Progenitor cell of endocrine pancreas (in vitro differentiated cells): Measurements from ENCODE around the gene SMYD5. TPM values are rescaled to one million over a fixed set of nuclear protein-coding genes. Genes with fewer than 3 reads are reported as not detected.
"Not testable (repeated sequence)": the region's sequence is repeated elsewhere in the genome, so short reads cannot be mapped to it uniquely, and the experiment has no call there.

Experiments
- DNase-seq: peaks from one replicate; pipeline ENCODE4 v3.0.0; 2021; ENCODE audit warnings: low spot score; ENCODE audit not compliant: unreplicated experiment
- H3K27ac Mint-ChIP-seq: 2 replicates; pipeline ENCODE4 v1.8.0; 2021; ENCODE audit warnings: mild to moderate bottlenecking, moderate library complexity, mixed read lengths
- H3K27me3 Mint-ChIP-seq: 2 replicates; pipeline ENCODE4 v1.8.0; 2021; ENCODE audit warnings: mixed read lengths
- H3K36me3 Mint-ChIP-seq: 2 replicates; pipeline ENCODE4 v1.8.0; 2022; ENCODE audit warnings: mixed read lengths; ENCODE audit not compliant: insufficient read depth
- H3K4me1 Mint-ChIP-seq: 2 replicates; pipeline ENCODE4 v1.8.0; 2021; ENCODE audit warnings: low read depth, mixed read lengths
- H3K4me3 Mint-ChIP-seq: 2 replicates; pipeline ENCODE4 v1.8.0; 2021; ENCODE audit warnings: low read depth, mild to moderate bottlenecking, moderate library complexity, mixed read lengths
- H3K9me3 Mint-ChIP-seq: 2 replicates; pipeline ENCODE4 v1.8.0; 2021; ENCODE audit warnings: low read depth, mixed read lengths
- CTCF ChIP-seq: fragments of 200-600 bp; sonication (generic); IDR thresholded peaks from one replicate; pipeline ENCODE4 v1.5.0; 2021; ENCODE audit warnings: antibody characterized with exemption, mild to moderate bottlenecking; ENCODE audit not compliant: unreplicated experiment
- long read RNA-seq: library from polyadenylated mRNA; unstranded; transcript quantifications from one replicate; pipeline ENCODE4 v2.0.0, GENCODE V29; 2020
- total RNA-seq: library from RNA; stranded (reverse); gene quantifications from 2 replicates; pipeline ENCODE4 v1.2.1, GENCODE V29; 2021

SMYD5 gene
- total RNA-seq = 30.2 and 32.7 TPM in 2 replicates
- long read RNA-seq, partial matches to known transcripts = 0 of 4 reads
- long read RNA-seq, other reads (novel, unspliced or antisense) = 1 of 4 reads

DNA sequence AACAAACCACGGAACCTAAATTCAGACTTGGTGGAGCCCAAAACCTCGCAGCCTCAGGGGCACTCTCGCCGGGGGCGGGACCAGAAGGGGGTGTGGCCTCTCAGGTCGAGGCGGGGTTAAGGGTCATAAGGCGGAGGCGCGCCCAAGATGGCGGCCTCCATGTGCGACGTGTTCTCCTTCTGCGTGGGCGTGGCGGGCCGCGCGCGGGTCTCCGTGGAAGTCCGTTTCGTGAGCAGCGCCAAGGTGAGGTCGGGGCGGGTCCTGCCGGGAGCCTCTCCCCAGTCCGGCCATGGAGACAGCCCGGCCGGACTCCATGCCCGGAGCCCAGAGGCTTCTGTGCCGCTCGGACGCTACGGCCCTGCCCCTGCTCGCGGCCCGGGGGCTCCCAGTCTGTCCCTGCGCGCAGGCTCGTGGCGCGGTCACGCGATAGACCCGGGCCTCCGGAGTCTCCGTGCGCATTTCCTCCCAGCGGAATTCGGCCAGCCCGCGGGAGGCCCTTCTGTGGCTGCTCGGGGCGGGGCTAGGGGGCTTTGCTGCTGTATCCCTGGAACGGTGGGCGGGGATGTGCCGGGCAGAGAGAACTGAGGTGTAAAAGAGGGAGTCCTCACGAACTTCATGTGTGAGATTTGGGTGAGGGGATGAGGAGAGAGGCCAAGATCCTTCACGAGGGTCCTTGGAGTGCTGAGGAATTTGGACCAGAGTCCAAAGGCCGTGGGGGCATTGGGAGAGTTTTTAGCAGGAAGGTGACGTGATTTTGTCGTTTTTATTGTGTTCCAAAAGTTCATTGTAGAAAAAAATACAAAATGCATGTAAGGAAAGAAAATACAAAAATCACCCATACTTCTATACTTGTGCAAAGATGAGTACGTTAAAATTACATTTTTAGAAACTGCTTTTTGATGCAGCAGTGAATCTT lies at the start of gene SMYD5:
TSS of gene SMYD5 (plus strand) at position 126 of the 916 bp plus-strand sequence. CDS start at position 148, 22 bp downstream.
- H3K4me1 Mint-ChIP-seq = peaks cover 22% of the 10 kb centered on the region
- peak within 1 kb of the TSS; percentile 95 for H3K27ac Mint-ChIP-seq
- H3K27me3 Mint-ChIP-seq = peaks cover 11% of the 10 kb centered on the region
- peak; percentile 75 for DNase-seq
- no peaks in the 10 kb centered on the region for H3K36me3 Mint-ChIP-seq
- no peaks in the 10 kb centered on the region for H3K9me3 Mint-ChIP-seq
- no peak for TF ChIP-seq CTCF
- peak within 1 kb of the TSS; percentile 89 for H3K4me3 Mint-ChIP-seq

DNA sequence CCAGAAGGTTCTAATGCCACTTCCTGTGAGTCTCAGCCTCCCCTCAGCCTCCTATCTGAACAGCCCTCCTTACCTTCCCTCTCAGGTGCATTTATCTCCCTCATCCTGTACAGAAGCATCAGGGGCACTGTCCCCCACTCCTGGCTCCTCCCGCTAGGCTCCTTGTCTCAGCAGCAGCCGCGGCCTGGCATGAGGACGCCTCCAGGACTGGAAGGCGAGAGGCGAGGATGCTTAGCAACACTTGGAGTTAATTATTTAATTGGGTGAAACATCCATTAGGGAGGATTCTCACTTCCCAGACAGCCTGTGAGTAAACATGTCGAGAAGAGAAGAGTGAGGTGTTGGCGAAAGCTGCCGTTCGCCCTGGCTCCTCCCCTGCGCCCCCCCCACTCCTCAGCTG lies 48.1 kb upstream of the SMYD5 start:
- H3K36me3 Mint-ChIP-seq, H3K27ac Mint-ChIP-seq, H3K27me3 Mint-ChIP-seq, DNase-seq, H3K4me3 Mint-ChIP-seq, H3K9me3 Mint-ChIP-seq, H3K4me1 Mint-ChIP-seq: not testable (repeated sequence)

DNA sequence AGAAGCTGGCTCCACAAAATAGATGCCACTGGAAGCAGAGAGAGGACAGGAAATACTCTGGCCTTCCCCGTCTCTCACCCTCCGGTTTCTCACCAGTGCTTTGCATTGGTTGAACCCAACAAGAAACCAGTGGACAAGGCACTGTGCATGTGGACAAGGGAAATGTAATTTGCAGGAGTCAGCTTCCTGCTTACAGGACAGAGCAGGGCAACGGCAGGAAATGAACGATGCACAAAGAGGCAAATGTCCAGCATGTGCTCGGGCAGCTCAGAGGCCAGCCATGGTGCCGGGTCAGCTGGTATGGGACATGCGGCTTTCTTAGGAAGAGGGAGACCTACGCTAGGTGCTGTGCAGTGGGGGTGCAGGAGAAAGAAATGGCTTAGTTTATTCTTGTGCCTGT lies 47.2 kb upstream of the SMYD5 start:
- not testable (repeated sequence) for DNase-seq, H3K4me1 Mint-ChIP-seq, H3K27me3 Mint-ChIP-seq, H3K4me3 Mint-ChIP-seq, H3K36me3 Mint-ChIP-seq, H3K9me3 Mint-ChIP-seq, H3K27ac Mint-ChIP-seq

GRCh38 chr2:73168348-73168747 lies 45.7 kb upstream of the SMYD5 start:
- not testable (repeated sequence) for H3K4me3 Mint-ChIP-seq, H3K27ac Mint-ChIP-seq, H3K36me3 Mint-ChIP-seq, DNase-seq, H3K9me3 Mint-ChIP-seq, H3K4me1 Mint-ChIP-seq
- H3K27me3 Mint-ChIP-seq = peaks cover 12% of the 10 kb centered on the region

- H3K27ac Mint-ChIP-seq, H3K9me3 Mint-ChIP-seq, H3K4me1 Mint-ChIP-seq, DNase-seq, H3K36me3 Mint-ChIP-seq, H3K4me3 Mint-ChIP-seq: not testable (repeated sequence)
- peaks cover 31% of the 10 kb centered on the region for H3K27me3 Mint-ChIP-seq
Measured at GRCh38 chr2:73170341-73170740, 43.7 kb upstream of the SMYD5 start.

GRCh38 chr2:73172963-73173362 lies 41.1 kb upstream of the SMYD5 start:
- H3K27ac Mint-ChIP-seq = no peak overlapping the region
- no peak for DNase-seq
- TF ChIP-seq CTCF = no peak
- no peaks in the 10 kb centered on the region for H3K36me3 Mint-ChIP-seq
- H3K4me3 Mint-ChIP-seq = no peak overlapping the region
- no peaks in the 10 kb centered on the region for H3K9me3 Mint-ChIP-seq
- peaks cover 8% of the 10 kb centered on the region for H3K4me1 Mint-ChIP-seq
- peaks cover 51% of the 10 kb centered on the region for H3K27me3 Mint-ChIP-seq

GRCh38 chr2:73173781-73174180 lies 40.3 kb upstream of the SMYD5 start:
- Mint-ChIP-seq H3K4me3 (no peak overlapping the region), H3K4me1 (peaks cover 8% of the 10 kb centered on the region), H3K27ac (no peak overlapping the region), H3K9me3 (no peaks in the 10 kb centered on the region), H3K36me3 (no peaks in the 10 kb centered on the region), H3K27me3 (peaks cover 56% of the 10 kb centered on the region)
- DNase-seq = no peak
- TF ChIP-seq CTCF = no peak
